ENCODE measurements around the gene FAM83G. TPM values are rescaled to one million over a fixed set of nuclear protein-coding genes. Genes with fewer than 3 reads are reported as not detected.

The FAM83G gene
- total RNA-seq, 6 experiments from 2014 or later, result 10.1 to 41.7 (median 21.5) TPM

GRCh38 chr17:18921485-18921884 is 83.1 kb downstream of the FAM83G start:
- Histone ChIP-seq H3K4me3 (no peak overlapping the region), H3K27me3 (no peaks in the 10 kb centered on the region), H3K9me3 (no peaks in the 10 kb centered on the region), H3K36me3 (peaks cover 0 to 4% (median 1%) of the 10 kb centered on the region in 4 donors), H3K27ac (peak overlapping the region in 1 of 3 donors; percentile 18), H3K4me1 (peaks cover 0 to 24% (median 11%) of the 10 kb centered on the region in 4 donors)
- ATAC-seq (no peak), DNase-seq (no peak)
- WGBS (ENCODE audit: insufficient coverage, low coverage, low lambda C conversion rate, missing lambda C conversion rate), result 56% methylated on average over 2 of the region's 2 CpGs
- TF ChIP-seq CTCF (IDR thresholded peaks at IDR 0.05), result no peak
- no peak for TF ChIP-seq POLR2A (IDR thresholded peaks at IDR 0.05)
- intact Hi-C loops (cut with DNase I), result no loop called here

GRCh38 chr17:18920911-18921441 is 83.6 kb downstream of the FAM83G start:
- Histone ChIP-seq H3K9me3 (no peaks in the 10 kb centered on the region), H3K27ac (peak overlapping the region in 1 of 3 donors; percentile 18), H3K4me1 (peaks cover 0 to 24% (median 11%) of the 10 kb centered on the region in 4 donors), H3K4me3 (no peak overlapping the region), H3K36me3 (peaks cover 0 to 7% (median 3%) of the 10 kb centered on the region in 4 donors), H3K27me3 (no peaks in the 10 kb centered on the region)
- no peak for DNase-seq
- WGBS (ENCODE audit: insufficient coverage, low coverage, low lambda C conversion rate, missing lambda C conversion rate), result 6% methylated on average over 6 of the region's 6 CpGs
- intact Hi-C loops (cut with DNase I), result no loop called here
- TF ChIP-seq CTCF (IDR thresholded peaks at IDR 0.05) (no peak), POLR2A (IDR thresholded peaks at IDR 0.05) (no peak)
- peak; percentile 50 to 70 (median 61) for ATAC-seq

- DNase-seq, result peak in 1 of 3 donors; percentile 66
- H3K27ac ChIP-seq, result peak overlapping the region in 1 of 3 donors; percentile 8
- 20% methylated on average over 1 of the region's 6 CpGs for WGBS (ENCODE audit: insufficient coverage, low coverage, low lambda C conversion rate, missing lambda C conversion rate)
- peaks cover 0 to 24% (median 11%) of the 10 kb centered on the region in 4 donors for H3K4me1 ChIP-seq
- H3K4me3 ChIP-seq, result no peak overlapping the region
- no peaks in the 10 kb centered on the region for H3K9me3 ChIP-seq
- peaks cover 0 to 14% (median 4%) of the 10 kb centered on the region in 4 donors for H3K36me3 ChIP-seq
- intact Hi-C loops (cut with DNase I), result no loop called here
- no peaks in the 10 kb centered on the region for H3K27me3 ChIP-seq
- ATAC-seq, result peak; percentile 85 to 90 (median 88)
- TF ChIP-seq CTCF (IDR thresholded peaks at IDR 0.05) (no peak), POLR2A (IDR thresholded peaks at IDR 0.05) (no peak)
Measured at GRCh38 chr17:18919963-18920362, 84.6 kb downstream of the FAM83G start.

Small RNA genes lying within 50 kb of the gene (small RNA-seq; reads per million reads assigned to genes)
- gene AC090286.3, result 0 reads per million in 2 experiments
- 0 reads per million in 2 experiments for gene RF00324

Other genes starting within 250 kb of the FAM83G start
- gene TVP23B, start 223.6 kb downstream of the FAM83G start, total RNA-seq, result 10 to 100 TPM; 19.5 to 26.5 (median 22.4) TPM
- gene PRPSAP2, start 146.6 kb downstream of the FAM83G start, total RNA-seq, result 10 to 100 TPM; 15.8 to 19.7 (median 16.6) TPM
- under 1 TPM in 2 of 6 experiments, not detected in 4; 0.07 to 0.14 TPM for gene SLC5A10, start 52.6 kb downstream of the FAM83G start, total RNA-seq
- gene GRAP, start 42.2 kb upstream of the FAM83G start, total RNA-seq, result 1 to 10 TPM; 2.6 to 6.1 (median 4.2) TPM
- 1 to 10 TPM in 4 of 6 experiments, under 1 TPM in 2; 0.68 to 9.2 (median 2.2) TPM for gene GRAPL, start 122.8 kb upstream of the FAM83G start, total RNA-seq
- 10 to 100 TPM in 4 of 6 experiments, 1 to 10 TPM in 2; 6.6 to 18.1 (median 11.4) TPM for gene EPN2, start 232.6 kb upstream of the FAM83G start, total RNA-seq